Colon (tissue), 2 donors: ENCODE results near the gene DLGAP4.
"Not testable (repeated sequence)": the region's sequence is repeated elsewhere in the genome, so short reads cannot be mapped to it uniquely, and the experiment has no call there.

Experiments
- FAIRE-seq: peaks from 2 replicates; lab custom pipeline; 2012; peaks lifted over from hg19 to GRCh38; lab: Jason Lieb, UNC
- donor health status: control.
- donor health status: control.

Gene DLGAP4

GRCh38 chr20:36501367-36502006, 195.3 kb downstream of the DLGAP4 start:
- no peak for FAIRE-seq

- FAIRE-seq = no peak
Measured at GRCh38 chr20:36504295-36504694, 198.2 kb downstream of the DLGAP4 start.

- no peak for FAIRE-seq
Measured at GRCh38 chr20:36506253-36506652, 200.1 kb downstream of the DLGAP4 start.

- FAIRE-seq = no peak
Measured at GRCh38 chr20:36507746-36508145, 201.6 kb downstream of the DLGAP4 start.

- FAIRE-seq = no peak
Measured at GRCh38 chr20:36519012-36519719, 213.0 kb downstream of the DLGAP4 start.

- FAIRE-seq = no peak
Measured at GRCh38 chr20:36519944-36520343, 213.8 kb downstream of the DLGAP4 start.

- FAIRE-seq = no peak
Measured at GRCh38 chr20:36521526-36521925, 215.4 kb downstream of the DLGAP4 start.

GRCh38 chr20:36522412-36522811, 216.3 kb downstream of the DLGAP4 start:
- not testable (repeated sequence) for FAIRE-seq

- FAIRE-seq = no peak
Measured at GRCh38 chr20:36523341-36523740, 217.2 kb downstream of the DLGAP4 start.

GRCh38 chr20:36525620-36526365, 219.7 kb downstream of the DLGAP4 start:
- FAIRE-seq = no peak

- no peak for FAIRE-seq
Measured at GRCh38 chr20:36526521-36527011, 220.4 kb downstream of the DLGAP4 start.

GRCh38 chr20:36527331-36528125, 221.4 kb downstream of the DLGAP4 start:
- no peak for FAIRE-seq

GRCh38 chr20:36528176-36528874, 222.2 kb downstream of the DLGAP4 start:
- FAIRE-seq = no peak

GRCh38 chr20:36528875-36529417, 222.8 kb downstream of the DLGAP4 start:
- FAIRE-seq = no peak

- FAIRE-seq = no peak
Measured at GRCh38 chr20:36532388-36532787, 226.2 kb downstream of the DLGAP4 start.

- FAIRE-seq = no peak
Measured at GRCh38 chr20:36532822-36533221, 226.7 kb downstream of the DLGAP4 start.

GRCh38 chr20:36538026-36538722, 232.0 kb downstream of the DLGAP4 start:
- FAIRE-seq = no peak

- no peak for FAIRE-seq
Measured at GRCh38 chr20:36540551-36541211, 234.5 kb downstream of the DLGAP4 start.

GRCh38 chr20:36541227-36541767, 235.2 kb downstream of the DLGAP4 start, which contains the start of gene MYL9:
TSS of gene MYL9 (plus strand) at chr20:36541519. CDS start at chr20:36544885, 3,366 bp downstream.
- FAIRE-seq = no peak
